Effector memory CD4-positive, alpha-beta T cell (primary cell): Measurements from ENCODE around the gene GSTM3.
"Not testable (repeated sequence)": the region's sequence is repeated elsewhere in the genome, so short reads cannot be mapped to it uniquely, and the experiment has no call there.

Experiments
- DNase-seq, 3 donors: peaks; one replicate each; pipeline ENCODE4 v3.0.0-alpha.2; 2020
- H3K27ac ChIP-seq: 2 replicates; pipeline ENCODE4 v1.7.0; 2013; ENCODE audit warnings: mild to moderate bottlenecking, low read length, moderate library complexity; ENCODE audit not compliant: insufficient read depth, poor library complexity, severe bottlenecking
- H3K27me3 ChIP-seq: replicated peaks from 2 replicates; pipeline ENCODE4 v1.7.0; 2013; ENCODE audit warnings: mild to moderate bottlenecking, low read length; ENCODE audit not compliant: insufficient read depth, control insufficient read depth, poor library complexity, severe bottlenecking
- H3K36me3 ChIP-seq: 2 replicates; pipeline ENCODE4 v1.7.0; 2013; ENCODE audit warnings: mild to moderate bottlenecking, low read length, moderate library complexity; ENCODE audit not compliant: control insufficient read depth, insufficient read depth
- H3K4me1 ChIP-seq: 2 replicates; pipeline ENCODE4 v1.7.0; 2013; ENCODE audit warnings: low read length, mild to moderate bottlenecking; ENCODE audit not compliant: control insufficient read depth, insufficient read depth, poor library complexity, severe bottlenecking
- H3K4me3 ChIP-seq: 2 replicates; pipeline ENCODE4 v1.7.0; 2013; ENCODE audit warnings: low read length, low read depth, mild to moderate bottlenecking; ENCODE audit not compliant: insufficient read depth, poor library complexity, severe bottlenecking
- H3K9me3 ChIP-seq: 2 replicates; pipeline ENCODE4 v1.7.0; 2013; ENCODE audit warnings: mild to moderate bottlenecking, low read length, moderate library complexity; ENCODE audit not compliant: control insufficient read depth

GSTM3 gene

DNA sequence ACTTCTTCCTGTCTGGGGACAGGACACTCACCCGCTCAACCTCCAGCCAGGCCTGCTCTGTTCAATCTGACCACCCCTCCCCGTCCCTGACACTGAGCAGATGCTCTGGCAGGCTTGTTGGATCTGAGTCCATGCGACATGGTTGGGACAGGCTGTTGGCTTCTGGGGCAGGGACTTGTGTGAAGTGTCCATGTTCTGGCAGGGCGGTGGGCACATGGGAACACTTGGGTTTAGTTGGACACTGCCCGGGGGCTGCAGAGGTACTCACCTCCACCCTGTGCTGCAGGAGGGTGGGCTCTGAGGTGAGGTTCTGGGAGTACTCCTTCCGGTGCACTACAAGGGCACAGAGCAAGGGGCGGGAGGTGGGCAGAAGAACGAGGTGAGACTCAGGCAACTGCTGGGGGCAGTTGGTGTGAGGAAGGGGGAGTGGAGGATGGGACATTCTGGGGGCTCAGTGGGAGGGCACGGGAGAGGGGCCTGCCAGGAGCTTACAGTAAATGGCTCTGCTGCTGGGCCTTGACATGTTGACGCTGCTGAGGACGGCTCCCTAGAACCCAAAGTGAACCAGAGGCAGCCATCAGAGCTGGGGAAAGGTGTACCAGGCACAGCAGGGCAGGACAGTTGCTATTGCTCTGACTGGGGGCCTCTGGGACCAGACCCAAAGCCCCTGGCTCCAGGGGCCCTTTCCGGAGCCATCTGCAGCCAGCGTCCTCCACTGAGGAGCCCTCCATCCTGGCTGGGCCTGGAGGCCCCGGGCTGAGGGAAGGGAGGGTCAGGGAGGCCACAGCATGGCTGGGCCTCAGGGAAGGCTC lies 20.6 kb upstream of the GSTM3 start:
- Histone ChIP-seq H3K4me3 (no peak overlapping the region), H3K9me3 (no peaks in the 10 kb centered on the region), H3K4me1 (no peaks in the 10 kb centered on the region), H3K27ac (no peak overlapping the region), H3K27me3 (peaks cover 4% of the 10 kb centered on the region), H3K36me3 (no peaks in the 10 kb centered on the region)
- no peak for DNase-seq

DNA sequence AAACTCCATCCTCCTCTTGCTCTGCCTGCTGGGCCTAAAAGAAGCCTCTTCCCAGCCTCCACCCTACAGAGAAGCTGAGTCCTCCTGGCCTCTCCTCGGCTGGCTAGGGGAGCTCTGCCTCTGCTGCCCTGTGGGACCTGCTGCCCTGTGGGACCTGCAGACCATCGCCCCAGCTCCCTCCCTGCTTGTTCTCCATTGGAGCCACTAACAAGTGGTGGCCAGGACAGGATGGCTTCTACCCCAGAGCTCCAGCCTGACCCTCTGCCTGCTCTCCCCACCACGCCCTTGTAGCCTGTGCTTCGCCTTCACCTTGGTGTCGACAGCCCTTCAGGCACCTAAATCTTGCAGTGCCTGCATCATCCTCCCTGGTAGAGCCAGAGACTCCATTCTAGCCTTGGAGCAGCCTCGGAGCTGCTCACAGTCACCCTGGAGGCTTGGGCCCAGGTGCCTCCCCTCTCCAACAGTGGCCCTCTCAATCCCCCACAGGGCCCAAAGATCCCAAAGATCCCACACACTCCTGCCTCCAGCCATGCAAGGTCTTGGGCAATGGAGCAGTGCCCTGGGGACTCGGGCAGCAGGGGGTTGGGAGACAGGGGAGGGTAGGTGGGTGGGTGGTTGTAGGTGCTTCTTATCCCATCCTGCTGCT lies 19.9 kb upstream of the GSTM3 start:
- H3K4me1 ChIP-seq, result no peaks in the 10 kb centered on the region
- peaks cover 4% of the 10 kb centered on the region for H3K27me3 ChIP-seq
- no peak overlapping the region for H3K4me3 ChIP-seq
- DNase-seq, result no peak
- H3K36me3 ChIP-seq, result no peaks in the 10 kb centered on the region
- no peak overlapping the region for H3K27ac ChIP-seq
- no peaks in the 10 kb centered on the region for H3K9me3 ChIP-seq

DNA sequence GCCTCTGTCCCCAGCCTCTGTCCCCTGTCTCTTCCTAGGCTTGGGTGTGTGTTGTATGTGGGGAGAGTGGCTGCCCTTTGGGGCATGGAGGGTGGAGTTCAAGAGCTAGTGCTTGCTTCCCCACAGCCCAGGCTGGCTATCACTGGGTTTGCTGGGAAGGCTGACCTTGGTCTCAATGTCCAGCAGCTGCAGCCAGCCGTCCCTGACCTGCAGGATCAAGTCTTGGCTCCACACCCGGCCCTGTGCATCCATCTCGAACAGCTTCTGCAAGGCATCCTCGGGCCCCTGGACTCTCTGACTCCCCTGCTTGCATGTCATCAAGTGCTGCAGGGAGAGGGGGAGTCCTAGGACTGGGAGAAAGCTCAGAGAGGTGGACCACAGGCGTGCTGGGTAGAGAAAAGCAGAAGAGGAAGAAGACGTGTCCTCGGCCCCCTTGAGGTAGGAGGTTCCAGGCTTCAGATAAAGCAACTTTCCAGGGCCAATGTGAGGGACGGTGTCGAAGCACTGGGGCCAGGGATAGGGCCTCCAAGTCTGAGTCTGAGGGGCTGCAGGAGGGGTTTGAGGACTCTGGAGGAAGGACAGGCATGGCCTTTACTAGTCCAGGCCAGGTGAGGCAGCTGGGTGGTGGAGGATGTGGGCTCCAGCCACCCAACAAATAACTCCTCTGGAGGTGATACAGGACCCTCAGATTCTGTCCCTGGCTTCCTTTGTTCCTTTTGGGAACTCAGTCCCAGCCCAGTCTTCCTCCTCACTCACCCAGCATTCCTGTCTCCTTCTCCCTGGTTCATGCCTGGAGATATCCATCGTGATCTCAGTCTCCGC lies 18.9 kb upstream of the GSTM3 start:
- H3K9me3 ChIP-seq, result no peaks in the 10 kb centered on the region
- H3K4me1 ChIP-seq, result no peaks in the 10 kb centered on the region
- H3K27ac ChIP-seq, result no peak overlapping the region
- H3K36me3 ChIP-seq, result no peaks in the 10 kb centered on the region
- no peak overlapping the region for H3K4me3 ChIP-seq
- peaks cover 2% of the 10 kb centered on the region for H3K27me3 ChIP-seq
- no peak for DNase-seq

GRCh38 chr1:109757936-109758786 lies 17.3 kb upstream of the GSTM3 start:
- Histone ChIP-seq H3K27me3 (no peaks in the 10 kb centered on the region), H3K36me3 (no peaks in the 10 kb centered on the region), H3K9me3 (no peaks in the 10 kb centered on the region), H3K4me1 (no peaks in the 10 kb centered on the region), H3K27ac (no peak overlapping the region), H3K4me3 (no peak overlapping the region)
- no peak for DNase-seq

- H3K9me3 ChIP-seq, result no peaks in the 10 kb centered on the region
- H3K4me1 ChIP-seq, result no peaks in the 10 kb centered on the region
- H3K36me3 ChIP-seq, result no peaks in the 10 kb centered on the region
- H3K27me3 ChIP-seq, result no peaks in the 10 kb centered on the region
- DNase-seq, result no peak
- H3K27ac ChIP-seq, result no peak overlapping the region
- no peak overlapping the region for H3K4me3 ChIP-seq
Measured at GRCh38 chr1:109756848-109757521, 16.1 kb upstream of the GSTM3 start.

- not testable (repeated sequence) for H3K27ac ChIP-seq, H3K27me3 ChIP-seq, H3K9me3 ChIP-seq, H3K4me3 ChIP-seq, H3K36me3 ChIP-seq, DNase-seq, H3K4me1 ChIP-seq
Measured at GRCh38 chr1:109756325-109756724, 15.5 kb upstream of the GSTM3 start.

DNA sequence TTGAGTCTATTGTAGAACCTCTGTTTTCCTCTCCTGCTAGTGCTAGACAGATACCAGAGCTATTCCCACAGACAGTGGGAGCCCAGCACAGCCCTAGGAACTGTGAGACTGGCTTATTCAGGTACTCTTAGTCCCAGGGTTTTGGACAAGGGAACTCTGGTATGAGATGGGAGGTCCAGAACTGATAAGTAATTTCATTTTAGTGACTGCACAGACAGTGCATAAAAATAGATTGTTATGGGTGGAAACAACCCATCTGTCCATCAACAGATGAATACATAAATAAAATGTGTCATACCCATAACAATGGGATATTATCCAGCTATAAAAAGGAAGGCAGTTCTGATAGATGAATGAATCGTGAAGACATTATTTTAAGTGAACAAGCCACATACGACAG lies 13.9 kb upstream of the GSTM3 start:
- no peaks in the 10 kb centered on the region for H3K27me3 ChIP-seq
- no peaks in the 10 kb centered on the region for H3K4me1 ChIP-seq
- H3K27ac ChIP-seq, result no peak overlapping the region
- DNase-seq, result no peak
- no peaks in the 10 kb centered on the region for H3K9me3 ChIP-seq
- H3K4me3 ChIP-seq, result no peak overlapping the region
- no peaks in the 10 kb centered on the region for H3K36me3 ChIP-seq

DNA sequence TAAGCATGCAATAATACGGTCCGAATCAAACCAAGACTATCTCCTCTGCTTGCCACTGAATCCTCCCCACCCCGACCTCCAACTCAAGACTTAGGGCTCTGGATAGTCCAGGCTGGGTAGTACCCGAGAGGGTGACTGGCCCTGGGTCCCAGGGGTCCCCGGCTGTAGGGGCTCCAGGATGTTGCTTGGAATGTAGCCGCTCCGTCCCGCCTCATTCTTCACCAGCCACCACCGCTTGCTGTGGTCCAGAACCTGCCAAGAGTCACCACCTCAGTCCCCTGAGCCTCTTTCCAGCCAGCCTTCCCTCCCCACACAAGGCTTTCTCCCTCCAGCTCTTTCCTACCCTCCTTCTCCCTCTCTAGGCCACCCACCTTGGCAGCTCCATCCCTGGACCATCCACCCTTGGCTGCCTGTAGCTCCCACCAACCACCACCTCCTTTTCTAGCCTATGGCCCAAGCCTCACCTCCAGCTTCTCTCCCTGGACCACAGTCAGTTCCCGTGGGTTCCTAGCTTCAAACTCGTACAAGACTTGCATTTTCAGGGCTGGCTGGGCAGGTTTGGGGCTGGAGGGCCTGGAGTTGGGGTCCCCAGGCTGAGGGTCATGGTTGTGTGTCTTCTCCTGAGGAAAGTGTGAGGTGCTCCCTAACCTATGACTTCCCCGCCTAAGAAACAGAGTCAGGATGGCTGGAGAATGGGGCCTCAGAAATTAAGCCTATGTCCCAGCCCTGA lies 10.9 kb upstream of the GSTM3 start:
- DNase-seq, result no peak
- Histone ChIP-seq H3K4me3 (no peak overlapping the region), H3K27me3 (no peaks in the 10 kb centered on the region), H3K27ac (no peak overlapping the region), H3K4me1 (no peaks in the 10 kb centered on the region), H3K9me3 (no peaks in the 10 kb centered on the region), H3K36me3 (no peaks in the 10 kb centered on the region)

- Histone ChIP-seq H3K9me3 (no peaks in the 10 kb centered on the region), H3K36me3 (no peaks in the 10 kb centered on the region), H3K27ac (no peak overlapping the region), H3K27me3 (no peaks in the 10 kb centered on the region), H3K4me1 (no peaks in the 10 kb centered on the region), H3K4me3 (no peak overlapping the region)
- no peak for DNase-seq
Measured at GRCh38 chr1:109750920-109751319, 10.1 kb upstream of the GSTM3 start.
